Measurements from ENCODE around the gene UBXN4. TPM values are rescaled to one million over a fixed set of nuclear protein-coding genes. Genes with fewer than 3 reads are reported as not detected.

Gene UBXN4
- total RNA-seq, 4 donors from 2014 or later: 60.1 to 86.7 (median 75.1) TPM

DNA sequence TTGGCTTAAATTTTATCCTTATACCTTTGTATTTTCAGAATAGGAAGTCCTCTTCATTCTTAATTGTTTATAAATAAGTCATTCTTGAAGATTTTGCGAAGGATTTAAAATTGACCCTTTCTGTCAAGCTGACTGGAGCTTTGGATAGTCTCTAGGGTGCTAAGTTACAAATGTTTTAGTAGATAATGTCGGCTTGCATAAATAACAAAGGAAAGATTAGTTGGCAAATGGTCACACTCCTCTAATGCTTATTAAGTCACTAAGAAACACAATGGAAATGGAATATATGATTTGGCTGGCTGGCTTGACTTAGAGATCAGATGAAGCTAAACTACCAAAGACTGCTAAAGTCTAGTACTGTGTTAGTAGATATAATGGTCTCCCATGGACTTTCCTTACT lies 40.6 kb downstream of the UBXN4 start:
- TF ChIP-seq, protein P1, sequence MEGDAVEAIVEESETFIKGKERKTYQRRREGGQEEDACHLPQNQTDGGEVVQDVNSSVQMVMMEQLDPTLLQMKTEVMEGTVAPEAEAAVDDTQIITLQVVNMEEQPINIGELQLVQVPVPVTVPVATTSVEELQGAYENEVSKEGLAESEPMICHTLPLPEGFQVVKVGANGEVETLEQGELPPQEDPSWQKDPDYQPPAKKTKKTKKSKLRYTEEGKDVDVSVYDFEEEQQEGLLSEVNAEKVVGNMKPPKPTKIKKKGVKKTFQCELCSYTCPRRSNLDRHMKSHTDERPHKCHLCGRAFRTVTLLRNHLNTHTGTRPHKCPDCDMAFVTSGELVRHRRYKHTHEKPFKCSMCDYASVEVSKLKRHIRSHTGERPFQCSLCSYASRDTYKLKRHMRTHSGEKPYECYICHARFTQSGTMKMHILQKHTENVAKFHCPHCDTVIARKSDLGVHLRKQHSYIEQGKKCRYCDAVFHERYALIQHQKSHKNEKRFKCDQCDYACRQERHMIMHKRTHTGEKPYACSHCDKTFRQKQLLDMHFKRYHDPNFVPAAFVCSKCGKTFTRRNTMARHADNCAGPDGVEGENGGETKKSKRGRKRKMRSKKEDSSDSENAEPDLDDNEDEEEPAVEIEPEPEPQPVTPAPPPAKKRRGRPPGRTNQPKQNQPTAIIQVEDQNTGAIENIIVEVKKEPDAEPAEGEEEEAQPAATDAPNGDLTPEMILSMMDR (IDR thresholded peaks at IDR 0.05): no peak
- DNase-seq (ENCODE audit: low spot score) (no peak), ATAC-seq (ENCODE audit: low FRiP score) (no peak)

DNA sequence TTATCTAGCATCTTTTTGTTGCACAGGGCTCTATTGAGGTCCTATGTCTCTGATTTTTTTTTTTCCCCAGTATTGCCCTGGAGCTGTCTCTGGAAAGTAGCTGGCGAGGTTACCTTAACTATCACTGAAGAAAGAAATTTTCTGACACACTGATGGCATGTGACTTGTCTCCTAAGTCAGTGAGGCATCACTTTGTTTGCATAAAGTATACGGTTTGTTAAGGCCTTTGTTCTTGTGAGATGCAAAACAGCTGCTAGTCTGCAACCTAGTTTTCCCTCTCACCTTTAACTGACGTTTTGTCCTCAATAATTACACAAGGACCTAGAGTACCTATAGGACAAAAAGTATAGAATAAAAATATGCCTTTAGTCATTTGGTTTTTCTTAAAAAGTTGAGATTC lies 41.8 kb downstream of the UBXN4 start:
- DNase-seq (ENCODE audit: low spot score) (no peak), ATAC-seq (ENCODE audit: low FRiP score) (no peak)
- TF ChIP-seq, protein P1 (IDR thresholded peaks at IDR 0.05): no peak

DNA sequence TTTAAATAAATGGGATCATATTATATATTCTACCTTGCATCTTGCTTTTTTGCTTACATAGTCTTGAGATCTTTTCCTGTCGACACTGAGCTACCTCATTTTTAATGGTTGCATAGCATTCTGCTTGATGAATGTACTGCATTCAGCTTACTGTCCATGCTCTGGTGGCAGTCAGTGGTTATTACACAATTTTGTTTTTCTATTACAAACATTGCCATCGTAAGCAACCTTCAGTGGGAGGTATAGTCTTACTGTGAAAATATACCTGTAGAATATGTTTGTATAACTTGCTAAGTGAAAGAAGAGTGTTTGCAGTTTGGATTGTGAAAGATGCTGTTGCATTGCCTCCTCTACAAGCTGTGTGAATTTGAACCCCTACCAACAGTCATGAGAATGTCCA lies 43.4 kb downstream of the UBXN4 start:
- ATAC-seq (ENCODE audit: low FRiP score) (no peak), DNase-seq (ENCODE audit: low spot score) (no peak)
- TF ChIP-seq, protein P1 (IDR thresholded peaks at IDR 0.05): no peak

DNA sequence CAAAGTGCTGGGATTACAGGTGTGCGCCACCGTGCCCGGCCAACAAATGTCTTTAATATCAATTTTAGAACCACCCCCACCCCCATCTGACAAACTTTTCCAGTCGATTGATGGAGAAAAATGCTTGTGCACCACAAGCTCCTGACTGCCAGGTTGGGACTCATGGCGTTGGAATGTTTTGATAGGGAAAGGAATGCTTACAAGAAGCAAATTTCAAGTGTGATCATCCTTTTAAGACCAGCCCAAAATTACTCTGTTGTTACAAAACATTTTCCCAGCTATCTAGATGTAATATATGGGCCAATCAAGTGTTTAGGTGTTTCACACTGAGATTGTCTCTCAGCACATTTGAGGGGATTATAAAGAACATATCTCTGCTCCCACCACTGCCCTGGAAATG lies 45.2 kb downstream of the UBXN4 start:
- TF ChIP-seq, protein P1 (IDR thresholded peaks at IDR 0.05): no peak
- DNase-seq (ENCODE audit: low spot score) (no peak), ATAC-seq (ENCODE audit: low FRiP score) (no peak)

DNA sequence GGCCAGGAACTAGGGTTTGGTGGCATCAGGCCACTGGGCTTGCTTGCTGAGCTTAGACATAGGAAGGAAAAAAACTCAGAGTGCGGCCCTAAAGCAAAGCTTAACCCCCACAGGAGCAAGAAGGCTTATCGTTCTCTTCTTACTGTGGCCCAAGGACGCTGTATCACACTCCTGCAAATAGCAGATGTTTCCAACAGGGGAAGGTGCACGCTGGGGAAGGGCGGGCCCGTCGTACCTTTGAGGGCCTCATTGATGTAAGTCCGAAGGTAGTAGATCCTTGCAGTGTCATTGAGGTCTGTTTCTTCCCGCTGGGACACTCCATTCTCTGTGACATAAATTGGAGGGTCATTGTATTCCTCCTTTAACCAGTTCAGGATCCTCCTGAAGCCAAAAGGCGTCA lies 48.8 kb downstream of the UBXN4 start:
- TF ChIP-seq, protein P1 (IDR thresholded peaks at IDR 0.05): no peak
- ATAC-seq (ENCODE audit: low FRiP score) (no peak), DNase-seq (ENCODE audit: low spot score) (no peak)

DNA sequence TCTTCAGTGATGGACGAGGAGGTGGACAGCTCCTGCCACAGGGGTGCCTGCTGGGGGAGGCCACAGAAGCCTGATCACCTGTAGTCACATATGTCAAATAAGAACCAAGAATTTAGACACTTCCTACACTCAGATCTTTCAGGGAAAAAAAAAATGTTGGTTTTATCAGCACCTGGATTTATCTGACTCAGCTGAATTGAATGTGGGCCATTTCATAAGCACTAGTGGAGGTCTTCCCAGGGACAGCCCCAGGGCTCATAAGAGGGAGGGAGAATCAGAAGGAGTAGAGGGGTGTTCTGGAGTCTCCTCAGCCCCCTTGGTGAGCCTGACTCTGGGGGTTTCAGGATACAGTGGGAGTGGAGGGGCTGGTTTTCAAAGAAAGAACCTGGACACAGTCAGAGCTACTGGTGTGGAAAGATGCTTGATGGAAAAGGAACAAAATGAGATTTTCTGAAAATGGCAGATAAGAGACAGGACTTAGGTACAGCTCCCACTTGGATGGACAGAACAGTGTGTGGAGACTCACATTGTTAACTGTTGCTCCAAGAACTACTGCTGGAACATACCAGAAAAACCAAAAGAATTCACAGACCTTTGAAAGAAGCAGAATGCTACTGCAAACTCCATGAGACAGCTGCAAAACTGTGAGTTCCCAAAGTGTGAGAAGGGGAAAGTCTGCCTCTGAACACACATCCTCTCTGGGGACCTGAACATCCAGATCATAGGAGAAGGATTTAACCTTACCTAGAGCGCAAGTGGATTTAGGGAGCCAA lies 49.9 kb downstream of the UBXN4 start:
- DNase-seq (ENCODE audit: low spot score): no peak
- TF ChIP-seq, protein P1 (IDR thresholded peaks at IDR 0.05): no peak
- peak; percentile 53 for ATAC-seq (ENCODE audit: low FRiP score)

All from omental fat pad (tissue), 4 donors.